Measurements from ENCODE around the gene MCC.

MCC gene

GRCh38 chr5:113145757-113146387 lies 342.4 kb downstream of the MCC start:
- H3K27me3 ChIP-seq (ENCODE audit: control insufficient read depth in 1 of 2, insufficient read depth in 2 of 2, low read length in 2 of 2), result no peaks in the 10 kb centered on the region
- H3K9ac ChIP-seq (ENCODE audit: low read length), result no peak overlapping the region
- H3K4me1 ChIP-seq (ENCODE audit: insufficient read depth, low read length), result no peaks in the 10 kb centered on the region

GRCh38 chr5:113142186-113142585 lies 346.1 kb downstream of the MCC start:
- no peak overlapping the region for H3K27ac ChIP-seq (ENCODE audit: low read depth, low read length)
- H3K9me3 ChIP-seq (ENCODE audit: low read length), result no peaks in the 10 kb centered on the region

More at GRCh38 chr5:113145757-113146387, 342.4 kb downstream of the MCC start:
- no peak overlapping the region for H3K27ac ChIP-seq (ENCODE audit: low read depth, low read length)
- no peak overlapping the region for H3K4me3 ChIP-seq (ENCODE audit: low read depth in 1 of 2, low read length in 2 of 2)
- H3K36me3 ChIP-seq (ENCODE audit: insufficient read depth, low read length), result no peaks in the 10 kb centered on the region
- no peaks in the 10 kb centered on the region for H3K9me3 ChIP-seq (ENCODE audit: low read length)

GRCh38 chr5:113140837-113141671 lies 347.2 kb downstream of the MCC start:
- H3K27me3 ChIP-seq (ENCODE audit: control insufficient read depth in 1 of 2, insufficient read depth in 2 of 2, low read length in 2 of 2), result no peaks in the 10 kb centered on the region
- no peak overlapping the region for H3K9ac ChIP-seq (ENCODE audit: low read length)
- no peaks in the 10 kb centered on the region for H3K36me3 ChIP-seq (ENCODE audit: insufficient read depth, low read length)
- no peak overlapping the region for H3K27ac ChIP-seq (ENCODE audit: low read depth, low read length)
- H3K9me3 ChIP-seq (ENCODE audit: low read length), result no peaks in the 10 kb centered on the region
- H3K4me1 ChIP-seq (ENCODE audit: insufficient read depth, low read length), result no peaks in the 10 kb centered on the region
- H3K4me3 ChIP-seq (ENCODE audit: low read depth in 1 of 2, low read length in 2 of 2), result no peak overlapping the region

More at GRCh38 chr5:113142186-113142585, 346.1 kb downstream of the MCC start:
- H3K9ac ChIP-seq (ENCODE audit: low read length), result no peak overlapping the region
- H3K27me3 ChIP-seq (ENCODE audit: control insufficient read depth in 1 of 2, insufficient read depth in 2 of 2, low read length in 2 of 2), result no peaks in the 10 kb centered on the region
- H3K36me3 ChIP-seq (ENCODE audit: insufficient read depth, low read length), result no peaks in the 10 kb centered on the region
- H3K4me3 ChIP-seq (ENCODE audit: low read depth in 1 of 2, low read length in 2 of 2), result no peak overlapping the region
- no peaks in the 10 kb centered on the region for H3K4me1 ChIP-seq (ENCODE audit: insufficient read depth, low read length)

GRCh38 chr5:113133211-113133975 lies 354.9 kb downstream of the MCC start:
- Histone ChIP-seq H3K27ac (ENCODE audit: low read depth, low read length) (no peak overlapping the region), H3K9ac (ENCODE audit: low read length) (no peak overlapping the region), H3K4me1 (ENCODE audit: insufficient read depth, low read length) (no peaks in the 10 kb centered on the region), H3K9me3 (ENCODE audit: low read length) (no peaks in the 10 kb centered on the region), H3K4me3 (ENCODE audit: low read depth in 1 of 2, low read length in 2 of 2) (no peak overlapping the region), H3K36me3 (ENCODE audit: insufficient read depth, low read length) (no peaks in the 10 kb centered on the region), H3K27me3 (ENCODE audit: control insufficient read depth in 1 of 2, insufficient read depth in 2 of 2, low read length in 2 of 2) (no peaks in the 10 kb centered on the region)

GRCh38 chr5:113132564-113132963 lies 355.7 kb downstream of the MCC start:
- Histone ChIP-seq H3K9ac (ENCODE audit: low read length) (no peak overlapping the region), H3K27me3 (ENCODE audit: control insufficient read depth in 1 of 2, insufficient read depth in 2 of 2, low read length in 2 of 2) (no peaks in the 10 kb centered on the region), H3K36me3 (ENCODE audit: insufficient read depth, low read length) (no peaks in the 10 kb centered on the region), H3K27ac (ENCODE audit: low read depth, low read length) (no peak overlapping the region), H3K4me1 (ENCODE audit: insufficient read depth, low read length) (no peaks in the 10 kb centered on the region), H3K9me3 (ENCODE audit: low read length) (no peaks in the 10 kb centered on the region), H3K4me3 (ENCODE audit: low read depth in 1 of 2, low read length in 2 of 2) (no peak overlapping the region)

GRCh38 chr5:113128641-113129330 lies 359.5 kb downstream of the MCC start:
- H3K27me3 ChIP-seq (ENCODE audit: control insufficient read depth in 1 of 2, insufficient read depth in 2 of 2, low read length in 2 of 2), result no peaks in the 10 kb centered on the region
- no peaks in the 10 kb centered on the region for H3K4me1 ChIP-seq (ENCODE audit: insufficient read depth, low read length)
- no peaks in the 10 kb centered on the region for H3K36me3 ChIP-seq (ENCODE audit: insufficient read depth, low read length)
- H3K9me3 ChIP-seq (ENCODE audit: low read length), result no peaks in the 10 kb centered on the region
- H3K27ac ChIP-seq (ENCODE audit: low read depth, low read length), result no peak overlapping the region
- H3K9ac ChIP-seq (ENCODE audit: low read length), result no peak overlapping the region
- no peak overlapping the region for H3K4me3 ChIP-seq (ENCODE audit: low read depth in 1 of 2, low read length in 2 of 2)

DNA sequence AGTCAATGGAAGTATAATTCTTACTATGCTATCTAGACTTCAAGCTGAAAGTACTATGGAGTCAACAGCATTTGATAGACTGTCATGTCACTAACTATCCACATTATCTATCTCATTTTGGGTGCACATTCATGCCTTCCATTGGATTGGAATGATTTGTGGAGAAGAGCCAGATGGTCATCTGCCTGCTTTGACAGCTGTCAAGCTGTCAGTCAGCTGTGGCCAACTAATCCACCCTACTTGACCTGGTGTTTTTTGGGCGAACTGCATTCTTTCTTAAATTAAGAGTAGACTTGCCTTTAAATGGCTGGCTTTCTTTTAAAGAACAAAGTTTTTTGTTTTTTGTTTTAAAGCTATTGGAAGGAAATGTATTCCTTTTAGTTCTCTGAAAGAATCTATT lies 360.2 kb downstream of the MCC start:
- no peaks in the 10 kb centered on the region for H3K36me3 ChIP-seq (ENCODE audit: insufficient read depth, low read length)
- no peaks in the 10 kb centered on the region for H3K9me3 ChIP-seq (ENCODE audit: low read length)
- H3K27ac ChIP-seq (ENCODE audit: low read depth, low read length), result no peak overlapping the region
- no peaks in the 10 kb centered on the region for H3K27me3 ChIP-seq (ENCODE audit: control insufficient read depth in 1 of 2, insufficient read depth in 2 of 2, low read length in 2 of 2)
- H3K4me1 ChIP-seq (ENCODE audit: insufficient read depth, low read length), result no peaks in the 10 kb centered on the region
- no peak overlapping the region for H3K4me3 ChIP-seq (ENCODE audit: low read depth in 1 of 2, low read length in 2 of 2)
- H3K9ac ChIP-seq (ENCODE audit: low read length), result no peak overlapping the region

DNA sequence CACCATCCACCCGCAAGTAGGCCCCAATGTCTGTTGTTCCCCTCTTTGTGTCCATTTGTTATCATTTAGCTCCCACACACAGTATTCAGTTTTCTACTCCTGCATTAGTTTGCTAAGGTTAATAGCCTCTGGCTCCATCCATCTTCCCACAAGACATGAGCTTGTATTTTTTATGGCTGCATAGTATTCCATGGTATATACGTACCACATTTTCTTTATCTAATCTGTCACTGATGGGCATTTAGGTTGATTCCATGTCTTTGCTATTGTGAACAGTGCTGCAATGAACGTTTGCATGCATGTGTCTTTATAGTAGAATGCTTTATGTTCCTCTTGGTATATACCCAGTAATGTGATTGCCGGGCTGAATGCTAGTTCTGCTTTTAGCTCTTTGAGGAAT lies 361.2 kb downstream of the MCC start:
- H3K4me1 ChIP-seq (ENCODE audit: insufficient read depth, low read length), result no peaks in the 10 kb centered on the region
- no peak overlapping the region for H3K9ac ChIP-seq (ENCODE audit: low read length)
- no peak overlapping the region for H3K4me3 ChIP-seq (ENCODE audit: low read depth in 1 of 2, low read length in 2 of 2)
- H3K9me3 ChIP-seq (ENCODE audit: low read length), result no peaks in the 10 kb centered on the region
- no peak overlapping the region for H3K27ac ChIP-seq (ENCODE audit: low read depth, low read length)
- no peaks in the 10 kb centered on the region for H3K27me3 ChIP-seq (ENCODE audit: control insufficient read depth in 1 of 2, insufficient read depth in 2 of 2, low read length in 2 of 2)
- no peaks in the 10 kb centered on the region for H3K36me3 ChIP-seq (ENCODE audit: insufficient read depth, low read length)

DNA sequence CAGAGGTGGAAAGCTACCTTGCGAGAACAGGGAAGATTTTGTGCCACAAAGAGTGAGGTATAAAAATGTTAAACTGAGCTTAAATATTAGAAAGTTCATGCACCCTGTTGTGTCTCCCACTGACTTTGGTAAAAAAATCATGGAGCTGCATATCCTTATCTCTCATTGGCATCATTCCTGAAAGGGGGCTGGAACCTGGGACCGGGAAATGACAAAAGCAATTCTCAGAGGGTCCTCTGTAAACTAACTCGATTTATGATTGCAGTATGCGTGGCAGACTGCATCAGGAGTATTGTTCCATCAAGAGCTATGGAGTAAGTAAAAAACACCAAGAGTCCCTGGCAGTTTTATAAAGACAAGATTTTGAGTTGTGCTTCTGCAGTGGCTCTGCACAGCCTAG lies 362.9 kb downstream of the MCC start:
- Histone ChIP-seq H3K9me3 (ENCODE audit: low read length) (no peaks in the 10 kb centered on the region), H3K4me3 (ENCODE audit: low read depth in 1 of 2, low read length in 2 of 2) (no peak overlapping the region), H3K36me3 (ENCODE audit: insufficient read depth, low read length) (no peaks in the 10 kb centered on the region), H3K9ac (ENCODE audit: low read length) (no peak overlapping the region), H3K4me1 (ENCODE audit: insufficient read depth, low read length) (no peaks in the 10 kb centered on the region), H3K27ac (ENCODE audit: low read depth, low read length) (no peak overlapping the region), H3K27me3 (ENCODE audit: control insufficient read depth in 1 of 2, insufficient read depth in 2 of 2, low read length in 2 of 2) (no peaks in the 10 kb centered on the region)

DNA sequence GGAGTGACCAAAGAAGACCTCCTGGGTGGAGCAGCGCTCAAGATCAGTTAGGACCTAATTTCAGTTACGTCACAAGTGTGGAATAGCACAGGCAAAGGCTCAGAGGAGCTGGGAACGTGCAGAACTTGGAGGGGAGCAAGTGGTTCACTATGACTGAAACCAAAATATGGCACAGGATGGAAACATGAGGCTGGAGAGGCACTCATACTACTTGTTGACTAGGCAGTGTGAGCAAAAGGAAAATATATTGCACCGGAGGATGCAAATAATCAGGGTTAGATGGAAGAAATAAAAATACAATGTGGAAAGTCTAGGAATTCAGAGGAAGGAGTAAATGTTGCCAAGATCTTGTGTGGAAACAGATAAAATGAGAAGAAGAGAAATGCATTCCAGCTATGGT lies 363.3 kb downstream of the MCC start:
- Histone ChIP-seq H3K4me1 (ENCODE audit: insufficient read depth, low read length) (no peaks in the 10 kb centered on the region), H3K9ac (ENCODE audit: low read length) (no peak overlapping the region), H3K27me3 (ENCODE audit: control insufficient read depth in 1 of 2, insufficient read depth in 2 of 2, low read length in 2 of 2) (no peaks in the 10 kb centered on the region), H3K4me3 (ENCODE audit: low read depth in 1 of 2, low read length in 2 of 2) (no peak overlapping the region), H3K36me3 (ENCODE audit: insufficient read depth, low read length) (no peaks in the 10 kb centered on the region), H3K27ac (ENCODE audit: low read depth, low read length) (no peak overlapping the region), H3K9me3 (ENCODE audit: low read length) (no peaks in the 10 kb centered on the region)

DNA sequence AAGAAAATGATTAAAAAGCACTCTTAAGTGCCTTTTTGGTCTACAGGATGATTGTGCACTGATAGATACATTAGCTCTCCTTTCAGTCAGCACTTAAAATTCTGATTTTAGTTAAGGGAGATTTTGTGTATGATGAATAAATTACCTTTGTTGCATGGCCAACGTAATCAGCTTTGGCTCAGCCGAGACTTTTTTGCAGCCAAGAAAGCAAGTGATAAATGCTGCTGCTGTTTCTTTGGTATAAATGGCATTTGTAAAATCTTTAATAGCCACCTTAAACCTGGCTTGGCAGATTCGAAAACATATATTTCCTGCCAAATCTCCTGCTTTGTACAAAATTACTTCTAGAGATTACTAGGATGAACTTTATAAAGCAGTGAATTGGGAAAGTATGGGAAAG lies 364.0 kb downstream of the MCC start:
- Histone ChIP-seq H3K27ac (ENCODE audit: low read depth, low read length) (no peak overlapping the region), H3K9ac (ENCODE audit: low read length) (no peak overlapping the region), H3K36me3 (ENCODE audit: insufficient read depth, low read length) (no peaks in the 10 kb centered on the region), H3K4me3 (ENCODE audit: low read depth in 1 of 2, low read length in 2 of 2) (no peak overlapping the region), H3K27me3 (ENCODE audit: control insufficient read depth in 1 of 2, insufficient read depth in 2 of 2, low read length in 2 of 2) (no peaks in the 10 kb centered on the region), H3K9me3 (ENCODE audit: low read length) (no peaks in the 10 kb centered on the region), H3K4me1 (ENCODE audit: insufficient read depth, low read length) (no peaks in the 10 kb centered on the region)

Data from muscle layer of colon (tissue), 2 donors.